ENCODE measurements around the gene ANKRD16.
"Not testable (repeated sequence)": the region's sequence is repeated elsewhere in the genome, so short reads cannot be mapped to it uniquely, and the experiment has no call there.

ANKRD16 gene

DNA sequence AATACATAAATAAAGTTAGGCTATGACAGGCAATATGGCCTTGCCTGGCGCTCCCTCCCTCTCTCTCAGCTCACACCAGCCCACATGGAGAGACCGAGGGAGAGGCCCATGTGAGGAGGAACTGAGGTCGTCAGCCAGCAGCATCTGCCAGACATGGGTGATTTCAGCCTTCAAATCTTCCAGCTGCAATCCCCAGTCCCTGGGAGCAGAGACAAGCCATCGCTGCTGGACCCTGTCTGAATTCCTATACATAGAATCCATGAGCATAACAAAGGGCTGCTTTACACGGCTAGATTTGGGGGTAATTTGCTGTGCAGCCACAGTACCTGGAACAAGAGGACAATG is 35.6 kb downstream of the ANKRD16 start:
- no peaks in the 10 kb centered on the region for H3K9me3 ChIP-seq (ENCODE audit: control insufficient read depth, insufficient read depth, low read length)
- no peaks in the 10 kb centered on the region for H3K4me1 ChIP-seq (ENCODE audit: insufficient read depth, low read length)
- H3K9ac ChIP-seq (ENCODE audit: low read depth, low read length) = no peak overlapping the region
- no peaks in the 10 kb centered on the region for H3K36me3 ChIP-seq (ENCODE audit: insufficient read depth, low read length)

DNA sequence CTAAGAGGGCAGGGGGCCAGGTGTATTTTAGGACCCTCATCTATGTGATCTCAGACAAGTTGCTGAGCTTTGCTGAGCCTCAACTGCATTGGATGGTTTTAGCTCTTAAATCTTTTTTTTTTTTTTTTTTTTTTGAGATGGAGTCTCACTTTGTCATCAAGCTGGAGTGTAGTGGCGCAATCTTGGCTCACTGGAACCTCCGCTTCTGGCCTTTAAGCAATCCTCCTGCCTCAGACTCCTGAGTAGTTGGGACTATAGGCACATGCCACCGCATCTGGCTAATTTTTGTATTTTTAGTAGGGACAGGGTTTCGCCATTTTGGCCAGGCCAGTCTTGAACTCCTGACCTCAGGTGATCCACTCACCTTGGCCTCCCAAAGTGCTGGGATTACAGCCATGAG is 43.0 kb downstream of the ANKRD16 start:
- not testable (repeated sequence) for H3K9me3 ChIP-seq (ENCODE audit: control insufficient read depth, insufficient read depth, low read length); H3K9ac ChIP-seq (ENCODE audit: low read depth, low read length); H3K4me1 ChIP-seq (ENCODE audit: insufficient read depth, low read length); H3K36me3 ChIP-seq (ENCODE audit: insufficient read depth, low read length)

DNA sequence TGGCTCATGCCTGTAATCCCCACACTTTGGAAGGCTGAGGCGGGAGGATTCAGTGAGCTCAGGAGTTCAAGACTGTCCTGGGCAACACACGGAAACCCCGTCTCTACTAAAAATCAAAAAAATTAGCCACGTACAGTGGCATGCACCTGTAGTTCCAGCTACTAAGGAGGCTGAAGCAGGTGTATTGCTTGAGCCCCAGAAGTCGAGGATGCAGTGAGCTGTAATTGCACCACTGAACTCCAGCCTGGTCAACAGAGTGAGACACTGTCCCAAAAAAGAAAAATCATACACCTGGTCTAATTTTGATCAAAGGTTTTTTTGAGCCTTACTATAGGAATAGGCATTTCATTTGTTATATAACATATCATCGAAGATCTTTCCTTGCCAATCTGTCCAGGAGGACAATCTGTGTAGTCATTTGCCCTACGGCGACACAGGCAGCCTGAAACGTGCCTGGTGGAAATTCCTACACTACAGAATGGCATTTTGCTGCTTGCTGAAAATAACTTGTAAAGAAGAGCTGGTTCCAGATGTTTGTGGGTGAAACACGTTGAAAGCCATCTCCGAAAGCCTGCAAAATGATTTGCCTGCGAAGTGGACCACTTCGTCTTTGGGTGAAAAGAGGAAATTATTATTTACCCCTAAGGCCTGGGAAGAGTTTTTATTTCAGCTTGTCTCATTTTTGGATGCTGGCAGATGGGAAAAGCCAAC is 45.2 kb downstream of the ANKRD16 start:
- H3K4me1 ChIP-seq (ENCODE audit: insufficient read depth, low read length) = no peaks in the 10 kb centered on the region
- H3K9ac ChIP-seq (ENCODE audit: low read depth, low read length) = no peak overlapping the region
- no peaks in the 10 kb centered on the region for H3K9me3 ChIP-seq (ENCODE audit: control insufficient read depth, insufficient read depth, low read length)
- H3K36me3 ChIP-seq (ENCODE audit: insufficient read depth, low read length) = no peaks in the 10 kb centered on the region

DNA sequence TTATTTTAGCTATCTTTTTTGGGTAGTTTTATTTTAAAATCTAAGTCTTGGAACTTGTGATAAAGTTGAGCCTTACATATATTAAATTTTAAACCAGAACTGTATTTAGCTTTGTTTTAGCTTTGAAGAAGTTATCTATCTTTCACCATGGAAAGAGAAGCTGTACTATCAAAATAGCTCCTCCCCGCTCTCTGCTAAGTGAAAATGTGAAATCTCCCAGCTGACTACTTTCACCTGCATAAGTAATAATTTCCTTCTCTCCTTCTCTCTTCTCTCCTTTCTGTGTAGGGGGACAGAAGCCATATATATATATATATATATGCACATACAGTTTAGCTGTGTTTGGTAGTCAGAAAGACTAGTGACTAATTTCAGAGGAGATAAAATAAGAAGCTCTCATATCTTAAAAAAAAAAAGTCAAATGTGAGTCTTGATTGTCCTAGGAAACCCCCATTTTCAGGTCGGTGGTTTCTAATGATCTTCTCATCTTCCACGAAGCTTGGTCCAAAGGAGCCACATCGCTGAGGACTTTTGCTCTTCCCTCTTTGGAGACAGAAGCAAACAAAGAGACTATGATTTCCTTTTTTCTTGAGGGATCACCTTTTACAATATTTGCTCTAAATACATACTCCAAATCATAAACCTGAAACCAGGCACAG is 45.9 kb downstream of the ANKRD16 start:
- Histone ChIP-seq H3K36me3 (ENCODE audit: insufficient read depth, low read length) (no peaks in the 10 kb centered on the region), H3K9ac (ENCODE audit: low read depth, low read length) (no peak overlapping the region), H3K9me3 (ENCODE audit: control insufficient read depth, insufficient read depth, low read length) (no peaks in the 10 kb centered on the region), H3K4me1 (ENCODE audit: insufficient read depth, low read length) (no peaks in the 10 kb centered on the region)

DNA sequence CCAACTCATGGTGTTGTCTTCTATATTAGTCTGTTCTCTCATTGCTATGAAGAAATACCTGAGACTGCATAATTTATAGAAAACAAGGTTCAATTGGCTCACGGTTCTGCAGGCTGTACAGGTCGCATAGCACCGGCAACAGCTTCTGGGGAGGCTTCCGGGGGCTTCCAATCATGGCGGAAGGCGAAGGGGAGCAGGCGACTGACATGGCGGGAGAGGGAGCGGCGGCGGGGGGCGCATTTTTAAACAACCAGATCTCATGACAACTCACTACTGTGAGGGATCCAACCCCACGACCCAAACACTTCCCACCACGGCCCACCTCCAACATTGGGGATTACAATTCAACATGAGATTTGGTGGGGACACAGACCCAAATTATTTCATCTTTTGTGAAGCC is 47.7 kb downstream of the ANKRD16 start:
- Histone ChIP-seq H3K4me1 (ENCODE audit: insufficient read depth, low read length) (no peaks in the 10 kb centered on the region), H3K36me3 (ENCODE audit: insufficient read depth, low read length) (no peaks in the 10 kb centered on the region), H3K9ac (ENCODE audit: low read depth, low read length) (no peak overlapping the region)

DNA sequence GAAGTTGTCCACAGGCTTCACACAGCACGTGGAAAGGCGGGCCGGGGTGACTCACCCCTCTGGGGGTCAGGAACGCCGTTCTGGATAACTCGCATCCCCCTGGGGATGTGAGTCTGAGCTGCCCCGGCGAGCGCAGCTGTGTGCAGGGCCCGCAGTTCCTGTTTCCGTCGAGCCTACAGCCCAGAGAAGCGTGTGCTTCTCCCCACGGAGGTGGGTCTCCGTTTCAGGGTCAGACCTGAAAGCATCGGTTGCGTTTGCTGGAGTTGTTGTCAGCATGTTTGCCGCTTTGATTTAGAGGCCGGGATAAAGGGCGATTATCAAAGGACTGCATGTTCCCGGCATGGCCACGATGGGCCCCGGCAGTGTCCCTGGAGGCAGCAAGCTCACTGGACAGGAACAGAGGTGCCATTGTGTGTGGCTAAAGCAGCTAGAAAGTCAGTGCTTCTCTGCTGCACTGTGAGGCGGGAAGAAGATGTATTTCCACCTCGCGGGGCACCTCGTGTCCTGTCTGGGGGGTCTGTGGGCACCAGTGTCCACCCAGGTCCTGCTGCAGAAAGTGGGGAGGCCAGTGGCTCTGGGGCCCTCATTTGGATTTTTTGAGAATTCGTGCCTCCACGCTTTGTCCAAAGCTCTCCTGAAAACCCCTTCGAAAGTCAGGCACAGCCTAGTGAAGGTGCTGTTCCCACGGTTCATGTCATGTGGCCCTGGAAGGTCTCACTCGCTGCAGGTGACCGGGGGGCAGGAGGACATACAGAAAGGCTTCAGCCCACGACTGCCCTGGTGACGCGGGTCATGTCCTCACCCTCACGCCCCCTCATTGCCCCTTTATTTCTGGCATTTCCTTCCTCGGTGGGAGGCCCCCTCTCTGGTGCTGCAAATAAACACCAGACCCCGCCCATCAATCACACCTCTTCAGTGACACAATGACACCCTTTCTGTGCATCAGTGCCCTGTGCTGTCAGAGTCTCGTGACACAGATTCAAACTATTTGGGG is 49.1 kb downstream of the ANKRD16 start:
- Histone ChIP-seq H3K9me3 (ENCODE audit: control insufficient read depth, insufficient read depth, low read length) (no peaks in the 10 kb centered on the region), H3K9ac (ENCODE audit: low read depth, low read length) (no peak overlapping the region), H3K36me3 (ENCODE audit: insufficient read depth, low read length) (no peaks in the 10 kb centered on the region), H3K4me1 (ENCODE audit: insufficient read depth, low read length) (no peaks in the 10 kb centered on the region)

More for the DNA sequence above, 47.7 kb downstream of the ANKRD16 start:
- H3K9me3 ChIP-seq (ENCODE audit: control insufficient read depth, insufficient read depth, low read length) = no peaks in the 10 kb centered on the region

DNA sequence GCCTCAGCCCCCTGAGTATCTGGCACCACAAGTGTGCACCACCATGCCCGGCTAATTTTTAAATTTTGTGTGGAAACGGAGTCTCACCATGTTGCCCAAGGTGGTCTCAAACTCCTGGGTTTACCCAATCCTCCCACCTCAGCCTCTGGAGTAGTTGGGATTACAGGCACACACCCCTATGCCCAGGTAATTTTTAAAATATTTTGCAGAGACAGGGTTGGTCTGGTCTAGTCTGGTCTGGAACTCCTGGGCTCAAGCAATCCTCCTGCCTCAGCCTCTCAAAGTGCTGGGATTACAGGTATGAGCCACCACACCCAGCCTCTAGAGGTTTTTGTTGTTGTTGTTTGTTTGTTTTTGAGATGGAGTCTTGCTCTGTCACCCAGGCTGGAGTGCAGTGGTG is 53.5 kb downstream of the ANKRD16 start:
- H3K36me3 ChIP-seq (ENCODE audit: insufficient read depth, low read length); H3K9ac ChIP-seq (ENCODE audit: low read depth, low read length); H3K9me3 ChIP-seq (ENCODE audit: control insufficient read depth, insufficient read depth, low read length); H3K4me1 ChIP-seq (ENCODE audit: insufficient read depth, low read length): not testable (repeated sequence)

DNA sequence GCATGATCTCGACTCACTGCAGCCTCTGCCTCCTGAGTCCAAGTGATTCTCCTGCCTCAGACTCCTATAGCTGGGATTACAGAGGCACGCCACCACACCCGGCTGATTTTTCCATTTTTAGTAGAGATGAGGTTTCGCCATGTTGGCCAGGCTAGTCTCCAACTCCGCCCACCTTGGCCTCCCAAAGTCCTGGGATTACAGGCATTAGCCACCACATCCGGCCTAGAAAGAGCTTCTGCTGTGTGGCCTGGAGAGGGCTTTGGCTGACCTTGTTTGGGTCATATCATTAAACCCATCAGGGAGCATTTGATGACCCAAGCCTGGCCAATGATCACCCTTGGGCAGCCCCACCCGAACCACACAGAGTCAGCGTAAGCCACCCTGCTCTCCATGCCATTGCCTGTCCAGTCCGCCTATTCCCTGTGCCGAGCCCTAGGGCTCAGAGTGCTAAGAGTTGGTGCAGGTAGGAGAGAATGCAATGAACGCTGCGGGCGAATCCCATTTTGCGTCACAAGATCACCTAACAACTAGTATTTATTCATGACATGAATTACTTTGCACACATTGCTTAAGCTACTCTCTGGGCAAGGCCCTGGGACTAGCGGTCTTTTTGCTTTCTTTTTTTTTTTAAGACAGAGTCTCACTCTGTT is 54.1 kb downstream of the ANKRD16 start:
- H3K36me3 ChIP-seq (ENCODE audit: insufficient read depth, low read length) = no peaks in the 10 kb centered on the region
- H3K4me1 ChIP-seq (ENCODE audit: insufficient read depth, low read length) = no peaks in the 10 kb centered on the region
- H3K9me3 ChIP-seq (ENCODE audit: control insufficient read depth, insufficient read depth, low read length) = no peaks in the 10 kb centered on the region
- no peak overlapping the region for H3K9ac ChIP-seq (ENCODE audit: low read depth, low read length)

DNA sequence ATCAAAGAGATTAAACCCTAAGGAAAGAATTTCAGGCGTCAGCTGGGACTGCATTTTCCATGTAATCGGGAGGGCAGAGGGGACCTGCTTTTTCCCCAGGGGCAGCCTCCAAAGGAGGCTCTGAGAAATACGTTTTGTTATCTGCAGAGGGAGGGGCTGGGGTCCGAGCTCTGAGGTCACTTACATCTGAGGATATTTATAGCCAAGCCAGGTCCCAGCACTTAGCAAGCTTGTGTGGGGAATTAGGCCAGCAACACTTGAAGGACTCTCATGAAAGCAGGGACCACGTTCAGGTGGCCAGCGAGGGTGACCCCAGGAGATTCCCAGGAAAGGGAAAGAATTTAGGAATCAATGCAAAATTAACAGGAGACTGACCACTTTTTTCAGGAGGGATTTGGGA is 55.9 kb downstream of the ANKRD16 start:
- H3K9ac ChIP-seq (ENCODE audit: low read depth, low read length) = no peak overlapping the region
- H3K9me3 ChIP-seq (ENCODE audit: control insufficient read depth, insufficient read depth, low read length) = no peaks in the 10 kb centered on the region
- no peaks in the 10 kb centered on the region for H3K36me3 ChIP-seq (ENCODE audit: insufficient read depth, low read length)
- H3K4me1 ChIP-seq (ENCODE audit: insufficient read depth, low read length) = no peaks in the 10 kb centered on the region

DNA sequence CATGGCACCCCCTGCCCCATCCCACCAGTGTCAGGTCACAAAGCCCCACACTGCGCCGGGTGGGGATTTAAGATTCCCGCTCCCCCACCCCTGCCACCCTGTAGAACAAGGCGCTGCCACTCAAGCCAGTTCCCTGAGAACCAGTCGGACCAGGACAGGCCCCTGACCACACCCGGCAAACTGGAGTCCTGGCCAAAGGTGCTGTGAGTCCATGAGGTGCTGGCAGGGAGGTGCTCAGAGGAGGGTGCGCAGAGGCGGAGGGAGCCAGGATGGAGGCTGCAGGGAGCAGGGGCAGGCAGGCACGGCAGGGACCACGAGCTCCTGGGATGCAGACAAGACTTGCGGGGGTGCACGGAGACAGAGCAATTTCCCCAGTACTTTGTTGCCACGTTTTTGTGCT is 56.7 kb downstream of the ANKRD16 start:
- Histone ChIP-seq H3K36me3 (ENCODE audit: insufficient read depth, low read length) (no peaks in the 10 kb centered on the region), H3K9me3 (ENCODE audit: control insufficient read depth, insufficient read depth, low read length) (no peaks in the 10 kb centered on the region), H3K4me1 (ENCODE audit: insufficient read depth, low read length) (no peaks in the 10 kb centered on the region), H3K9ac (ENCODE audit: low read depth, low read length) (no peak overlapping the region)

DNA sequence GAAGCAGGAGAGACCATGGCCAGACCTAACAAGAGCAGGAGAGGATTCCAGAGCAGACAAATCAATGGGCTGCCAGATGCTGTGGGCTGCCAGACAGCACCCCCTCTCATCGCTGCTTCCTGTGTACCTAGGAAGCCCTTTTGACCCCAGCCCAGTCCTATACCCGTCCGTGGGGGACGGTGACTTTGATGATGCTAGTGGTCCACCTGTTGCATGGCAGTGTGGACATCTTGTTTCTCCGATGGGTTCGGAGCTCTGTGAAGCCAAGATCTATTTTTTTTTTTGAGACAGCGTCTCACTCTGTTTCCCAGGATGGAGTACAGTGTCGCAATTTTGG is 58.3 kb downstream of the ANKRD16 start:
- Histone ChIP-seq H3K9me3 (ENCODE audit: control insufficient read depth, insufficient read depth, low read length) (no peaks in the 10 kb centered on the region), H3K4me1 (ENCODE audit: insufficient read depth, low read length) (no peaks in the 10 kb centered on the region), H3K9ac (ENCODE audit: low read depth, low read length) (no peak overlapping the region), H3K36me3 (ENCODE audit: insufficient read depth, low read length) (no peaks in the 10 kb centered on the region)

DNA sequence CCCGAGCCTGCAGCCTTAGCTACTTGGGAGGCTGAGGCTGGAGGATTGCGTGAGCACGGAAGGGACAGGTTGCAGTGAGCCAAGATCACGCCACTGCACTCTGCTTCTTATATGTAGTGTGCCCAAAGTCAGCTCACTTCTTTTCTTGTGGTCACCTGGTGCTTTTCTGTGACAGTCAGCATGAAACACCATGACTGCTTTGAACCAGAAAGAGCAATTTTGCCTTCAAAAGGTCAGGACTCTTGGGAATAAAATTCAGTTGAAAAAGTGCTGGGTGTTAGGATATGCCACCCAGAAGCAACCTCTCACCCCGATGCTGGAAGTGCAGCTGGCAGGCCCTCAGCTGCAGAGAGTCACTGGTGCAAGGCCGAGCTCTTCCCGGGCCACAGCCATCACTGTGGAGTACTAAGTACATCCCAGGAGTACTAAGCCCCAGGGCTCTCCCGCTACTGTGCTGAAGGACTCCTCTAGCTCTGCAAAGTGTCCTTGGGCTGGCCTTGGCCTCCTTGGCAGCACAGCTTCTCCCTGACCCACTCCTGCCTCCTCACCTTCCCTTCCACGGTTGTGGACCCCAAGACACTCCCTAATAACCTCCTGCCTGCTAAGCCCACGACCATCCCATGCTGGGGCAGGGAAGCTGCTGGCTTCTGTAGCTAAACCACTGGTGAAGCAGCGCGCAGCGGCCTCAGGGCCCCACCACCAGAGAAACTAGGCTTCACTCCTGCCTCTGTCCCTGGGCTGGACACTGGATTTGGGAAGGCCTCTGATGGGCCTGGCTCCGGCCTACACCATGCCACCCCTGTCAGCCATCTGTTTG is 58.9 kb downstream of the ANKRD16 start:
- H3K9ac ChIP-seq (ENCODE audit: low read depth, low read length) = no peak overlapping the region
- no peaks in the 10 kb centered on the region for H3K36me3 ChIP-seq (ENCODE audit: insufficient read depth, low read length)
- no peaks in the 10 kb centered on the region for H3K9me3 ChIP-seq (ENCODE audit: control insufficient read depth, insufficient read depth, low read length)
- H3K4me1 ChIP-seq (ENCODE audit: insufficient read depth, low read length) = no peaks in the 10 kb centered on the region

DNA sequence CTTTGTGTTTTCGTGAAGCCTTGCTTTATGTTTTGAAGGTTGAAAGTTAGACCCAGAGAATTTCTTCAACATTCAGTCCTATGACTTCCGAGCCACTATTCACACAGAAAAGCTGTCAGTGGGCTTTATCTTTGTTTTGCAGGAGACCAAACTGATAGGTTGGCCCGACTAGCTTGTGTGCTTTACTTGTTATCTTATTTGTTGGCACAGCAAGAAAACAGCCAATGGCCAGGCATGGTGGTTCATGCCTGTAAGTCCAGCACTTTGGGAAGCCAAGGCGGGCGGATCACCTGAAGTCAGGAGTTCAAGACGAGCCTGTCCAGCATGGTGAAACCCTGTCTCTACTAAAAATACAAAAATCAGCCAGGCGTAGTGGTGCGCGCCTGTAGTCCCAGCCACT is 60.4 kb downstream of the ANKRD16 start:
- H3K9ac ChIP-seq (ENCODE audit: low read depth, low read length) = no peak overlapping the region

DNA sequence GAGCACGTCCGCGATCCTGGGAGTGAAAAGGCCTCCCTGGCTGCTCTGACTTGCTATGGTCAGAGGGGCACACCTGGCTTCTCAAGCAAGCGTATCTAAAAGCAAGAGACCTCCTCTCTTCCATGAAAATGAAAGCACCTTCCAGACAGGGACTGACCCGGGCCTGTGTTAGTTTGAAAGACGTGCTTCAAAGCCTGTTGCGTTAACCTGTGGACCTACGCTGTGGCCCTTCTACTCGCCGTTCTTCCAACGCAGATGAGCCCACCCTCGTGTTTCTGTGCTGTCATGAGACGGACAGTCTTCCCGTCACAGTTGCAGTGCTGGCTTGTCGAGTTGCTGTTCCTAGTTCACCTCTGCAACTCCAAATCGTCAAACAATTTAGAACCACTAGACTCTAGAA is 61.0 kb downstream of the ANKRD16 start:
- Histone ChIP-seq H3K9ac (ENCODE audit: low read depth, low read length) (no peak overlapping the region), H3K36me3 (ENCODE audit: insufficient read depth, low read length) (no peaks in the 10 kb centered on the region), H3K9me3 (ENCODE audit: control insufficient read depth, insufficient read depth, low read length) (no peaks in the 10 kb centered on the region), H3K4me1 (ENCODE audit: insufficient read depth, low read length) (no peaks in the 10 kb centered on the region)

More for the DNA sequence above, 60.4 kb downstream of the ANKRD16 start:
- Histone ChIP-seq H3K9me3 (ENCODE audit: control insufficient read depth, insufficient read depth, low read length) (no peaks in the 10 kb centered on the region), H3K4me1 (ENCODE audit: insufficient read depth, low read length) (no peaks in the 10 kb centered on the region), H3K36me3 (ENCODE audit: insufficient read depth, low read length) (no peaks in the 10 kb centered on the region)
